ENCODE data around the gene MAP4K2. TPM values are rescaled to one million over a fixed set of nuclear protein-coding genes. Genes with fewer than 3 reads are reported as not detected.
A peak's percentile ranks its signal among the peaks of the same experiment; 100 is the strongest.

Gene MAP4K2
- total RNA-seq, 2 experiments from 2014 or later, result 92.0 to 96.2 TPM

- Mint-ChIP-seq H3K27me3 (no peaks in the 10 kb centered on the region), H3K27ac (peak overlapping the region; percentile 98), H3K4me3 (peak overlapping the region; percentile 96), H3K4me1 (peaks cover 26% of the 10 kb centered on the region), H3K36me3 (peaks cover 6% of the 10 kb centered on the region), H3K9me3 (no peaks in the 10 kb centered on the region)
- DNase-seq, result peak; percentile 89
- POLR2A ChIA-PET, result interaction anchor here (0.6 to 7.5 kb wide), 12 partner anchors 19 to 560 kb away, joined by 3 to 278 read pairs (median 10); partner anchors contain the start of genes MAP4K2, PYGM, SF1 and ZNHIT2
- peak; percentile 31 for ATAC-seq (ENCODE audit: low read depth)
Observed at GRCh38 chr11:64745189-64745520, 57.9 kb downstream of the MAP4K2 start.

DNA sequence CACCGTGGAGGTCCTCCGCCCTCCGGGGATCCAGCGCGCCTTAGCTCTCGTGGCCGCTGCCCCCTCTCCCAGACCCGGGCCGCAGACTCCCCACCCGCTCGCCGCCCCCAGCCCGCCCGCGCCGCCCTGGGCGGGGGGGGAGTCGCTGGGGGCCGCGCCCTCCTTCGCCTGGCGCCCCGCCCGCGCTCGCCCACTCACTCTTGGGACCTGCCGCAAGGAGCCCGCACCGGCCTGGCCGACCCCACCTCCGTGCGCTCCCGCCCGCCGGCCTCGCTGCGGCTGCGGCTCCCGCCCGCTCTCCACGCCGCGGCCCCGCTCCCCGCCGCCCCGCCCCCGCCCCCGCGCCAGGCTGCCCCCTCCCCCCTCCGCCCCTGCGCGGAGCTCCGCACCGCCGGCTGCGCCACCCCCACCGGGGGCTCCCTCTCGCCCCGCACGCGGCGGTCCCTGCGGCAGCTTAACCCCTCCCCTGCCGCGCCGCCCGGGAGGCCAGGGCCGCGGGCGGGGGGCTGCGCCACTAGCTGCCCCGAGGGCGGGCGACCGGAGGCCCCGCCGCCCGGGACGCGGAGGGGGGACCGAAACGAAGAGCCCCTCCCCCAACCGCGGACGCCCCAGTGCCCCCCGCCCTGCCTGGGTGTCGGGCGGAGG, 58.3 kb downstream of the MAP4K2 start:
- Mint-ChIP-seq H3K4me3 (peak overlapping the region; percentile 96), H3K4me1 (peaks cover 26% of the 10 kb centered on the region), H3K9me3 (no peaks in the 10 kb centered on the region), H3K36me3 (peaks cover 8% of the 10 kb centered on the region), H3K27me3 (no peaks in the 10 kb centered on the region), H3K27ac (peak overlapping the region; percentile 98)
- DNase-seq, result peak; percentile 68
- peak; percentile 1 for ATAC-seq (ENCODE audit: low read depth)
- POLR2A ChIA-PET, result interaction anchor here (0.6 to 7.5 kb wide), 13 partner anchors 20 to 560 kb away, joined by 3 to 278 read pairs (median 9); partner anchors contain the start of genes CDC42BPG, MAP4K2, PYGM and SF1

GRCh38 chr11:64743591-64744543, 59.1 kb downstream of the MAP4K2 start, which contains the start of gene RASGRP2:
RASGRP2 (minus strand) TSS chr11:64744142; CDS start chr11:64742866, 1,276 bp downstream.
- ATAC-seq (ENCODE audit: low read depth), result peak; percentile 55
- no peaks in the 10 kb centered on the region for H3K27me3 Mint-ChIP-seq
- H3K27ac Mint-ChIP-seq, result peak within 1 kb of the TSS; percentile 75
- peaks cover 28% of the 10 kb centered on the region for H3K4me1 Mint-ChIP-seq
- H3K36me3 Mint-ChIP-seq, result peaks cover 11% of the 10 kb centered on the region
- peak; percentile 97 for DNase-seq
- peak within 1 kb of the TSS; percentile 79 for H3K4me3 Mint-ChIP-seq
- no peaks in the 10 kb centered on the region for H3K9me3 Mint-ChIP-seq
- POLR2A ChIA-PET, result interaction anchor here (1.3 to 7.5 kb wide), 11 partner anchors 21 to 374 kb away, joined by 4 to 278 read pairs (median 10); partner anchors contain the start of genes CDC42BPG, MAP4K2, PYGM and SF1

GRCh38 chr11:64742889-64743590, 60.0 kb downstream of the MAP4K2 start:
- Mint-ChIP-seq H3K36me3 (peaks cover 10% of the 10 kb centered on the region), H3K9me3 (no peaks in the 10 kb centered on the region), H3K4me1 (peaks cover 27% of the 10 kb centered on the region), H3K4me3 (peak overlapping the region; percentile 79), H3K27ac (no peak overlapping the region), H3K27me3 (no peaks in the 10 kb centered on the region)
- peak; percentile 7 for ATAC-seq (ENCODE audit: low read depth)
- POLR2A ChIA-PET, result interaction anchor here (1.3 to 7.5 kb wide), 9 partner anchors 21 to 101 kb away, joined by 3 to 278 read pairs (median 12); partner anchors contain the start of genes CDC42BPG, MAP4K2, PYGM and SF1
- peak; percentile 91 for DNase-seq

DNA sequence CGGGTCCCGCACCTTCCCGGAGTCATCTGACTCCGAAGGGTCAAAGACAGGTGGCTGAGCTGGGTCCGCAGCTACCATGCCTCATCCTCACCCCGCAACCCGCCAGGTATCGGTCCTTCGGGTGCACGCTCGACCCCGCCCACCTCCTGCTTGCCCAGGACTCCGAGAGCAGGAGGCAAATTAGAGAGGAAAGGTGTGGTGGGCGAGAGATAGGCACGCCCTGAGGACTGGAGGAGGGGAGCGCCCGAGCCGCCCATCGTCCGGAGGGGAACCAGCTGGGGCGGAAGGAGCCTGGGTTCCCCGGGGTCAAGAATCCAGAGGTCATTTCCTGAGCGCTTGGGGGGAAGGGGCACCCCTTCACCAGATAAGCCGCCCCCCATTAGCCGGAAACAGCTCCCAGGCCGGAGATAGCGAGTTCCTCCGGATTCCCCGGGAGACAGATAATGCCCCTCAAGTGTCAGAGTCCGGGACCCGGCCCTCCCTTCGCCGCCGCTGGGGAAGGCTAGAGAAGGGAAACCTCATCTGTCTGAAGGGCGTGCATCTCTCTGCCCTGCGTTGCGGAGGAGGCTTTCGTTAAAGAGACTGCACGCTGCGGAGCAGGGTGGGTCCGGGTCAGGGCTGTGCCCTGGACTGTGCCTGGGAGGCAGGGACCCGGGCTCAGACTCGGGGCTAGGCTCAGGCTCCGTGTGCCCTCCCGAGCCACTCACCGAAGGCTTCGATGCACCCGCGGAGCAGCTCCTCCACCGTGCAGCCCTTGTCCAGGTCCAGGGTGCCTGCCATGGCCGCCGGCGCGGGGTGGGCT, 60.7 kb downstream of the MAP4K2 start:
- POLR2A ChIA-PET, result interaction anchor here (1.3 to 7.5 kb wide), 4 partner anchors 22 to 69 kb away, joined by 3 to 278 read pairs (median 9); partner anchors contain the start of gene PYGM
- peaks cover 25% of the 10 kb centered on the region for H3K4me1 Mint-ChIP-seq
- ATAC-seq (ENCODE audit: low read depth) (peak; percentile 2), DNase-seq (no peak)
- H3K9me3 Mint-ChIP-seq, result no peaks in the 10 kb centered on the region
- no peak overlapping the region for H3K27ac Mint-ChIP-seq
- H3K4me3 Mint-ChIP-seq, result peak overlapping the region; percentile 77
- no peaks in the 10 kb centered on the region for H3K27me3 Mint-ChIP-seq
- peaks cover 9% of the 10 kb centered on the region for H3K36me3 Mint-ChIP-seq

DNA sequence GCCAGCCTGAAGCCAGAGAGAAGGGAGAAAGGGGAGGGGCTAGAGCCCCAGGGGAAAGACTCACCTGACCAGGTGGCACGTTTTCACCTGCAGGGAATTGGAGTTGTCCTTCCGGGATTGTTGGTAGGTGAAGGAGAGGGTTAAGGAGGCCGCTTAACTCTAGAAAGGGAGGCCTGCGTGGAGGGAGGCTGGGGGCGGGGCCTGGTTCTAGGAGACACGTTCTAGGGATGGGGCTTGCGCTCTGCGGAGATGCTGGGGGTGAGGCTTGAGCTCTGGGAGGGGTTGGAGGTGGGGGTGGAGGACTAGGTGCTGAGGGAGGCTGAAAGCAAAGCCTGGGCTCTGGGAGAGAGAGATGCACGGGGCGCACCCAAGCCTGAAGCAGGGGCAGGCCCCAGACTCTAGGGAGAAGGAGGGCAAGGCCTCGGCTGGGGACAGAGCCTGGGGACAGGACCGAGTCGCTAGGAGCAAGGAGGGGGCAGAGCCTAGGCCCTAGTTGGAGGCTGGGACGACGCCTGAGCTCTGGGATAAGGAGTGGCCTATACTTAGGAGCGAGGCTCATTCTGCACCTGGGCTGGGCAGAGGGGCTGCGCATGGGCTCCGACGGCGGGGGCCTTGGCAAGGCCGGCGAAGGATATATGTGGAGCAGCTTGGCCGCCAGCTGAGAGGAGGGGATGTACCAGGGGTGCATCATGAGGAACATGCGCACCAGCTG, 61.5 kb downstream of the MAP4K2 start:
- H3K36me3 Mint-ChIP-seq, result peaks cover 9% of the 10 kb centered on the region
- ATAC-seq (ENCODE audit: low read depth) (no peak), DNase-seq (no peak)
- H3K9me3 Mint-ChIP-seq, result no peaks in the 10 kb centered on the region
- H3K27me3 Mint-ChIP-seq, result no peaks in the 10 kb centered on the region
- H3K4me3 Mint-ChIP-seq, result peak overlapping the region; percentile 77
- H3K27ac Mint-ChIP-seq, result no peak overlapping the region
- peaks cover 22% of the 10 kb centered on the region for H3K4me1 Mint-ChIP-seq
- POLR2A ChIA-PET, result interaction anchor here (1.3 to 7.5 kb wide), 4 partner anchors 23 to 69 kb away, joined by 3 to 278 read pairs (median 9); partner anchors contain the start of gene PYGM

GRCh38 chr11:64739871-64740270, 63.1 kb downstream of the MAP4K2 start:
- POLR2A ChIA-PET, result interaction anchor here (0.6 kb wide), 1 partner anchor 482 kb away, joined by 3 read pairs; no protein-coding TSS in a partner anchor
- Mint-ChIP-seq H3K27me3 (no peaks in the 10 kb centered on the region), H3K36me3 (peaks cover 15% of the 10 kb centered on the region), H3K27ac (no peak overlapping the region), H3K4me3 (no peak overlapping the region), H3K9me3 (no peaks in the 10 kb centered on the region), H3K4me1 (peaks cover 14% of the 10 kb centered on the region)
- DNase-seq, result no peak
- ATAC-seq (ENCODE audit: low read depth), result no peak

DNA sequence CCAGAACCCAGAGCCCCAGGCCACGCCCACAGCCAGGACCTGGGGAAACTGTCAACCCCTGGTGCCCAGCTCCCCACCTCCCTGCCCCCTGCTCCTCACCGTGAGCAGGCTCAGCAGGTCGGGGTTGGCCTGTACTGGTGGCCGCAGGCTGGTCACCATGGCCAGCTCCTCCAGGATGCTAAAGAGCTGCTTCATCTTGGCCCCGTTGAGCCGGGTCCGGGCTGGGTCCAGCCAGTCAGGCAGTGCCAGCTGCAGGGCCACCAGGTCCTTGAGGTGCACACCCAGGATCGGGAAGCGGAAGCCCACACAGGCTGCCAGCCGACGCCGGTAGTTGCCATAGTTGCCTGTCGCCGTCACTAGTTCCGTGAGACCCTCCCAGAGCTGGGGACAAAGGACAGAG, 66.4 kb downstream of the MAP4K2 start:
- no peak for DNase-seq
- no peak overlapping the region for H3K4me3 Mint-ChIP-seq
- H3K27me3 Mint-ChIP-seq, result no peaks in the 10 kb centered on the region
- POLR2A ChIA-PET, result interaction anchor here (1.3 kb wide), 1 partner anchor 43 kb away, joined by 6 read pairs; no protein-coding TSS in a partner anchor
- no peak overlapping the region for H3K27ac Mint-ChIP-seq
- H3K9me3 Mint-ChIP-seq, result no peaks in the 10 kb centered on the region
- ATAC-seq (ENCODE audit: low read depth), result no peak
- H3K4me1 Mint-ChIP-seq, result peaks cover 10% of the 10 kb centered on the region
- H3K36me3 Mint-ChIP-seq, result peaks cover 22% of the 10 kb centered on the region

- POLR2A ChIA-PET, result interaction anchor here (0.6 to 1.3 kb wide), 3 partner anchors 8 to 43 kb away, joined by 4 to 11 read pairs (median 6); no protein-coding TSS in a partner anchor
- Mint-ChIP-seq H3K4me1 (peaks cover 8% of the 10 kb centered on the region), H3K4me3 (no peak overlapping the region), H3K27ac (no peak overlapping the region), H3K9me3 (no peaks in the 10 kb centered on the region), H3K36me3 (peaks cover 25% of the 10 kb centered on the region), H3K27me3 (no peaks in the 10 kb centered on the region)
- DNase-seq (no peak), ATAC-seq (ENCODE audit: low read depth) (no peak)
Observed at GRCh38 chr11:64735725-64736259, 67.2 kb downstream of the MAP4K2 start.
